KG1 (cell line): ENCODE measurements around the gene XIRP2.
"Not testable (repeated sequence)": the region's sequence is repeated elsewhere in the genome, so short reads cannot be mapped to it uniquely, and the experiment has no call there.

ENCODE experiments used
- DNase-seq: peaks from one replicate; lab custom pipeline; 2025; lab: John Stamatoyannopoulos, UW

The XIRP2 gene

GRCh38 chr2:167052825-167053224 is 164.5 kb downstream of the XIRP2 start:
- no peak for DNase-seq

- DNase-seq = no peak
Measured at GRCh38 chr2:167054881-167055280, 166.6 kb downstream of the XIRP2 start.

GRCh38 chr2:167057446-167057845 is 169.2 kb downstream of the XIRP2 start:
- no peak for DNase-seq

GRCh38 chr2:167059173-167059572 is 170.9 kb downstream of the XIRP2 start:
- DNase-seq = no peak

DNA sequence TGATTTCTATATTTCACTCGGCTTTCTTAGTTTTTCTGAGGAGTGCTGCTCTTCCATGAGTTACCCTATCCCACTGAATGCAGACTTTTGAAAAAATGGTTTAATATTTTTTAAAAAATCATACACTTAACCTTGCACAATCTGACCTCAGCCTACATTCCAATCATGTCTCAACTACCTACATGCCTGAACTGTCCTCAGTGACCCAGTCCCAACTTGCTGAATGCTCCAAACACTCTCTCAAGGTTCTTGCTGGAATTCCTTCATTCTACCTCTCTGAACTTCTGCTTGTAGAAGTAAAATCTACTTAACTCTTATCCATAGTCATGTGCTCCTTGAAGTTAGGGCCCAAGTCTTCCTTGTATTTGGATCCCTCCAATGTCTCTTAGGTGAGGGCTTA is 181.6 kb downstream of the XIRP2 start:
- no peak for DNase-seq

DNA sequence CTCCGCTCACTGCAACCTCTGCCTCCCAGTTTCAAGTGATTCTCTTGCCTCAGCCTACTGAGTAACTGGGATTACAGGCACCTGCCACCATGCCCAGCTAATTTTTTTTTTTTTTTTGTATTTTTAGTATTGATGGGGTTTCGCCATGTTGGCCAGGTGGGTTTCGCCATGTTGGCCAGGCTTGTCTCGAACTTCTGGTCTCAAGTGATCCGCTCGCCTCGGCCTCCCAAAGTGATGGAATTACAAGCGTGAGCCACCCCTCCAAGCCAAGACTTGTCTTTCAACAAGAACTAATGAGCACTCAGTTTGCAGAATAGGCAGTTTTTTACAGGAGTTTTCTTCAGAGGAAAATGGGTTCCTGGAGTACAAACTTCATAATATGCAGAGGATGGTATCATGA is 187.4 kb downstream of the XIRP2 start:
- DNase-seq = not testable (repeated sequence)

- DNase-seq = not testable (repeated sequence)
Measured at GRCh38 chr2:167098931-167099330, 210.7 kb downstream of the XIRP2 start.

DNA sequence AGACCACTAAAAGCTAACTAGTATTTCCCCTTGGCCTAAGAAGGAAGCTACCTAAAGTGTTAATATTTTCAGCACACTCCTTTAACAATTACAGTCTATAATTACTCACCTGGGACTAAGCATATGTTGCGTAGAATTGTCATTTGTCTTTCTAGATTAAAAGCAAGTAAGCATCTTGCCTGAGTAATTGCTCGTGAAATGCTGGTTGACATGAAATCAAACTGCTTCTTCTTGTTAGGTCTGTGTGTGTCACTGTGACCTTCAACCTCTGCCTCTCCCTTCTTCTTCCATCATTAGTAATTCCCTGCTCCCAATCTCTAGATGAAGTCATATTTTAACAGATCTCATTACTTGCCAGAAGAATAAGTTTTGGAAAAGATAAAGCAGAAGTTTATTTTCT is 212.2 kb downstream of the XIRP2 start:
- no peak for DNase-seq

DNA sequence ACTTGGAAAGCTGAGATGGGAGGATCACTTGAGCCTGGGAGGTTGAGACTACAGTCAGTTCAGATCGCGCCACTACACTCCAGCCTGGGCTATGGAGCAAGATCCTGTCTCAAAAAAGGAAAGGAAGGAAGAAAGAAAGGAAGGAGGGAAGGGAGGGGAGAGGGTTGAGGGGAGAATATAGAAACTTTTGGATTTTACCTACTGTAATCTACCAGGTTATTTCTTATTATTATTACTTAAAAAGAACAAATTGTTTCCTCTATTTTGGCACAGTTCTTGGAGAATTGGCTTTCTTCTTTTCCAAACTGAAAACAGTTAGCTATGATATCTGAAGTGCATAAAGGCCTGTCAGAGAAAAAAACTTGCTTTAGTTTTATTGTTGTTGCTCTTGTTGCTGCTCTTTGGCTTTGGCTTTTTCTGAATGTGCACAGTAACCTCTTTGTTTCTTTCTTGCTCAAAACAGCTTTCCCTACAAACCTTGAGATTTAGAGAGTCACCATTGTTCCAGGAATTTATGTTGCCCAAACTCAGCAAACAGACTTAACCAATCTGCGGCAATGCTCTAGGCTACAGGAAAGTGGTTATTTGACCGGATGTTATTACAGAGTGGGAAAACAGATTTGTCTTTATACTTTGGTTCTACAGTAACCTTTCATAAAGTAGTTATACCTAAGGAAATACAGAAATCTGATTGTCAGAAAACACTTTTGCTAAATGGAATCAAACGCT is 214.9 kb downstream of the XIRP2 start:
- no peak for DNase-seq

GRCh38 chr2:167103757-167104133 is 215.5 kb downstream of the XIRP2 start:
- no peak for DNase-seq

DNA sequence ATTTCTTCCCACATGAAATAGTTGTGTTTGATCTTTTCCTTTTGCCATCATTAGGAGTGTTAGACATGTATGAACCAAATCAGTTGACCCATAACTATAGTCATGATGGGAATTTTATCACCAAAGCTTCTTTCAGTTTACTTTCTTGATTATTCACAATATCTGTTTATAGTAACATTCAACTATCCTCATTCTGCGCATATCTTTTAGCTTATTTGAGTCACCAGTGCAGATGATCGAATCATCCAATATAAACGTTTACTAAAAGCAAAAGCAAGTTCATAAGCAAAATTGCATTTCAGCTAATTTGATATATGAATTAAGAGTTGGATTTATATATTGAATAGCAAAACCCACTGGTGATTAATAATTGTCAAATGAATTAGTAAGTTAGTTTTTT is 216.4 kb downstream of the XIRP2 start:
- no peak for DNase-seq

GRCh38 chr2:167109682-167110081 is 221.4 kb downstream of the XIRP2 start:
- not testable (repeated sequence) for DNase-seq

DNA sequence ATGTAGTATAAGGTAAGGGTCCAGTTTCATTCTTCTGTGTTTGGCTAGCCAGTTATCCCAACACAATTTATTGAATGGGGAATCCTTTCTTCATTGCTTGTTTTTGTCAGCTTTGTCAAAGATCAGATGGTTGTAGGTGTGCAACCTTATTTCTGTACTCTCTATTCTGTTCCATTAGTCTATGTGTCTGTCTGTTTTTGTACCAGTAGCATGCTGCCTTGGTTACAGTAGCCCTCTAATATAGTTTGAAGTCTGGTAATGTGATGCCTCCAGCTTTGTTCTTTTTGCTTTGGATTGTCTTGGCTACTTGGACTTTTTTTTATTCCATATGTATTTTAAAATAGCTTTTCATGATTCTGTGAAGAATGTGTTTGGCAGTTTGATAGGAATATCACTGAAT is 222.1 kb downstream of the XIRP2 start:
- no peak for DNase-seq

GRCh38 chr2:167114018-167114417 is 225.7 kb downstream of the XIRP2 start:
- DNase-seq = no peak

DNA sequence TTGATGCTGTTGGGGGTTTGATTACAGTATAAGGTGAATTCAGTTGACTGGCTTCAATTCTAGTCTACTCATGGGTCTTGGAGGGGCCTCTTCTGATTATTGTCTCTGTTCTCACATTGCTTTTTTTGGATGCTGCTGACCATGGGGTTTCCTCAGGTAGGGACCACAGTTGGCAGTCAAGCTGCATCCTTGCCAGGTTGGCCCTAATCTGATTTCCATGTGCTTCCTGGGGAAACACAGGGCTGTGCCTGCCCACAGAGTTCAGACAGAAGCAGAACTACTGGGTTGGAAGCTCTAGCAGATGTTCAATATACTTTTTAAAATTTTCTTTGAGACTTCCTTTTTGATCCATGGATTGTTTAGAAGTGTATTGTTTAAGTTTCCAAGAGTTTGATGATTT is 227.3 kb downstream of the XIRP2 start:
- no peak for DNase-seq

GRCh38 chr2:167122389-167122788 is 234.1 kb downstream of the XIRP2 start:
- DNase-seq = no peak

DNA sequence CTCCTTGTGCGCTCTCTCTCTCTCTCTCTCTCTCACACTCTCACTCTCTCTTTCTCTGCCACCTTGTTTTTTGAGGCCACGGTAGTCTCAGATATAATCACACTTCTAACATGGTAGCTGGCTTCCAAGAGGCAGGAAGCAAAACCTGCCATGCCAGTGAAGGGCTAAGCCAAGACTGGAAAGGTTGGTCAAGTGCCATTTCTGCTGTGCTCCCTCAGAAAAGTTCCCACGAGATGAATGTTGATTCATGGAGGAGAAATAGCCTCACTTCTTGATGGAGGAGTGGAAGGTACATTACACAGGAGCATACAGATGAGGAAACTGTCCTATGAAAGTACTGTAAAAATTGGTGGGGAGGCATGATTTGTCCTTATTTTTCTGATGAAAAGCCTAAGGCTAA is 237.9 kb downstream of the XIRP2 start:
- DNase-seq = no peak

DNA sequence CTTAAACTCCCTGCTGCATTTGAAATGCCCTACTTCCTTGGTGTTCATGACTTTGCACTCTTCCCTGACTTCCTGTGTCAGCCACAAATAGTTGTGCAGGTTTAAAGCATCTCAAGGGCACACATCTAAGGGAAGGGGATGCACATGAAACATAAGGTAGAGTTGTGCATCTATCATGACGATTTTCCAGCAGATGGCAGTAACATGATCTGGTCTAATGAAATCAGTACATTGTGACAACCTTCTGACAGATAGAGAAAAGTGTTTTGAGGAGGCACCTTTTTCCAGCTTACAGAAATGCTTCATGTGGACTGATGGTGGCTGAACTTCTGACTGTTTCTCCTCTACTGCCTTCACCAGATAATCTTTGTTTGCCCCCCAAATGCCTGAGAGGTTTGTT is 238.9 kb downstream of the XIRP2 start:
- DNase-seq = no peak

DNA sequence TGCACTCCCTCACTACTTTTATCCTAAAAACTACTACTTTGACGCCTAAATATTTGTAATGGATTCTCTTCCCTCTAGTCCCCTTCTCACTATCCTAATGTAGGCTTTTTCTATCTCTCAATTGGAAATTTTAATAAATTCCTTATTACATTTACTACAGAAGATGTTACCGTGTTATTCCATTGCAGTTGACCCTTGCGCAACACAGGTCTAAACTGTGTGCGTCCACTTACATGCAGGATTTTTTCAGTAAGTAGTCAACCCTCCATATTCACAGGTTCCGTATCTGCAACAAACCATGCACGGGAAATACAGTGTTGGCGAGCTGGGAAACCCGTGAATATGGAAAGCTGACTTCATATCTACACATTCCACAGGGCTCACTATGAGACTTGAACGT is 239.8 kb downstream of the XIRP2 start:
- DNase-seq = no peak

DNA sequence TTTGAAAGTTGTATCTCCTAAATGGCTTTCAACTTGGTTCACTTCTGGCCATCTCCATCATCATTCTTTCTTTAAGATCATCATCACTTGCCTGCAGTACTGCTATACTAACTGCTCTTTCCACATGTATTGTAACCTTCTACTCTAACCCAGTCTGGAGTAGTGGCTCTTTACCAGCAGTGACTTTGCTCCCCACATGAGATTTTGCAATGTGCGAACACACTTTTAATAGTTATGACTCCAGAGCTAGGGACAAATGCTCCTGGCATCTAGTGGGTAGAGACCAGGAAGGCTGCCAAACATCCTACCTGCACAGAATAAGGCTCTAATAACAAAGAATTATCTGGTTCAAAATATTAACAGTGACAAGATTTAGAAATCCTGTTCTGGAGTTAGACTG is 243.8 kb downstream of the XIRP2 start:
- DNase-seq = no peak

DNA sequence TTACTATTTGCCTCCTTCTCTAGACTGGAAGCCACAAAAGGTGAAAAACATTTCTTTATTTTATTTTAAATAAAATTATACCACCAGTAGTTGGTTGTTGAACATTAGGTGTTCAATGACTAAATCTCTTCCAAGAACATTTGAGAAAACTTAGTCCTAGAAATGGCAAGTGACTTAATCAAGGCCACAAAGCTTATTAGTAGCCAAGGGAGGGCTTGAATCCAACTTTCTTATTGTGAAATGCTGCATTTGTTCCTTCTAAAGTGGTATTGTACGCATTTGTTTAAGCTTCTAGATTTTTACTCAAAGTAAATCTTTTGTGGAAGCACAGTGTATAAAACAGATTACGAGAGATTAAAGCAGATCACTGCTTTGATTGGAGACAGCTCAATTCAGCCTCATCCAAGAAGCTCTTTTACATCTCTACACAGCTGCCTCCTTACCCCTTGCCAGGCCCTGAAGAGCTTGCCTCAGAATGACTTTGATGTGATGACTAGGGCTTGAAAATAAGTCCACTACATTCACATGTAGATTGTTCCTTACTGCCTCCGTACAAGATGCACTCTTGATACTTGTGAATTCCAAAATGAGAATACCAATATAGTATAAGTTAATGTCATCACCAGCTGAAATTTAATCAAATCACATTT is 244.8 kb downstream of the XIRP2 start:
- no peak for DNase-seq

DNA sequence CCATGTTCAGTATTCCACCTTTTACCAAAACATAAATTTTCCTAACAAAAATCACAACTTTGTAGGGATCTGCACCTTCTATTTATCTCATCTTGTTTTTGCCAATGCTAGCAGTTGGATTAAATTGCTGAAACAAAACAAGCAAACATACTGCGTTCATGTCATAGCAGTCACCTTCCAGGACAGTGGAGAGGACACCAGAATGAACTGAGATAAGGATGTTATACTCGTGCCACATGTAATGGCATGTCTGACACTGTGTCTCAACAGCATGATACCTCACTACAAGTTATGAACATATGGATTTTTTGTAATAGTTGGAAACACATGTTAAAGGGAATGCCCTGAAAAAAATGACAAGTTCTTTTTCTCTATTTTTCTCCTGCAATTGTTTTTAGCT is 245.3 kb downstream of the XIRP2 start:
- no peak for DNase-seq

DNA sequence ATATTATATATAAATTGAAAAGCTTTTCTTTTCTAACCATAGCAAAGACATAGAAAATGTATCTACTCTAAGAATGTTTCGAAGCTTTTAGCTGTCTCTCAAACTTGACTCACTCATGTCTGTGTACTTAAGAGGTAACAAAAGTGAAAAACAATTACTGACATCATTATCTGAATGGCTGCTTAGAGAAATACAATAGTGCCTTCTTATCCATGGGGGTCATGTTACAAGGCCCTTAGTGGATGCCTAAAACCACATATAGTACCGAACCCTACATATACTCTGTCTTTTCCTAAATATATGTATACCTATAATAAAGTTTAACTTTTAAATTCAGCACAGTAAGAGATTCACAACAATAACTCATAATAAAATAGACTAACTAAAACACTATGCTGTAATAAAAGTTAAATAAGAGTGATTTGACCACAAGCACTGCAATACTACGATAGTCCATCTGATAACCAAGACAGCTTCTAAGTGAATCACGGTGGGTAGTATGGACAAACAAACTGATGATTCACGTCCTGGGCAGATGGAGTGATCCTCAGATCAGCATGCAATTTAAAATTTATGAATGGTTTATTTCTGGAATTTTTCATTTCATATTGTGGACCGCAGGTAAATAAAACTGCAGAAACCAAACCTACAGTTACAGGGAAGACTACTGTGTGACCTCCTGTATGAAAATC is 246.2 kb downstream of the XIRP2 start:
- DNase-seq = no peak
